HepG2 (cell line): ENCODE measurements around the gene AKNA. TPM values are rescaled to one million over a fixed set of nuclear protein-coding genes. Genes with fewer than 3 reads are reported as not detected.

Experiments used
- ATAC-seq: fragments of 200-7000 bp; cut with Tn5 transposase; 3 replicates; pipeline ENCODE4 v1.9.1; 2020; ENCODE audit warnings: mild to moderate bottlenecking, moderate library complexity
- BruUV-seq: library from RNA; stranded (reverse); fragments of 400-500 nt; replicated peaks from 2 replicates; lab custom pipeline; 2021; lab: Mats Ljungman, UMichigan
- CTCF ChIA-PET: fragments of 300-600 bp; formaldehyde crosslinking; extraction: SDS; loops from one replicate; lab custom pipeline; 2021; ENCODE audit warnings: low total read pairs, inconsistent platforms, low intra/inter-chr PET ratio; lab: Yijun Ruan, JAX
- POLR2A ChIA-PET: fragments of 350-600 bp; sonication (Branson Sonifier 250); formaldehyde crosslinking; loops from one replicate; lab custom pipeline; 2020; ENCODE audit warnings: antibody characterized with exemption, inconsistent platforms; lab: Yijun Ruan, JAX
- DNase-seq: peaks from one replicate; pipeline ENCODE4 v3.0.0-alpha.2; 2015; ENCODE audit warnings: low spot score
- FAIRE-seq: peaks from 3 replicates; lab custom pipeline; 2011; peaks lifted over from hg19 to GRCh38; lab: Jason Lieb, UNC
- H2AFZ ChIP-seq: one replicate; pipeline ENCODE4 v1.6.1; 2011; ENCODE audit warnings: low read length, inconsistent platforms
- H3K27ac ChIP-seq: fragments of 300-600 bp; 3 replicates; pipeline ENCODE4 v1.8.0; 2011; ENCODE audit warnings: mixed run types, mild to moderate bottlenecking, mixed read lengths, low read length, inconsistent platforms; ENCODE audit not compliant: insufficient read depth; ENCODE audit errors: extremely low read length
- H3K27me3 ChIP-seq, 2 experiments: fragments of 200-600 bp in 1 of 2; 2 replicates in 1 of 2; 3 replicates in 1 of 2; pipeline versions ENCODE4 v1.6.0 to v1.8.0; 2011; ENCODE audit warnings: low read length in 2 of 2, mild to moderate bottlenecking in 2 of 2, moderate library complexity in 2 of 2, inconsistent platforms in 1 of 2; ENCODE audit not compliant: insufficient read depth in 2 of 2, control insufficient read depth in 1 of 2
- H3K36me3 ChIP-seq, 2 experiments: fragments of 200-600 bp in 1 of 2; replicated peaks in 1 of 2; 2 replicates in 1 of 2; 3 replicates in 1 of 2; pipeline versions ENCODE4 v1.5.1 to v1.8.0; 2011; ENCODE audit warnings: low read length in 2 of 2, inconsistent platforms in 1 of 2; ENCODE audit not compliant: insufficient read depth in 2 of 2, control insufficient read depth in 1 of 2
- H3K4me1 ChIP-seq: 2 replicates; pipeline ENCODE4 v1.5.1; 2012; ENCODE audit warnings: low read length, inconsistent platforms; ENCODE audit not compliant: insufficient read depth
- H3K4me2 ChIP-seq: 2 replicates; pipeline ENCODE4 v1.6.0; 2011; ENCODE audit warnings: low read depth, low read length, inconsistent platforms
- H3K4me3 ChIP-seq, 3 experiments: fragments of 200-600 bp in 1 of 3; sonication (generic), shearing (Covaris generic) in 1 of 3; replicated peaks in 1 of 3; 2 replicates each; pipeline ENCODE4 v1.5.1; 2011 to 2016; ENCODE audit warnings: low read length in 3 of 3, inconsistent platforms in 2 of 3, low read depth in 2 of 3, mild to moderate bottlenecking in 2 of 3, control low read depth in 1 of 3, mixed read lengths in 1 of 3; ENCODE audit not compliant: insufficient read depth in 1 of 3
- H3K79me2 ChIP-seq: one replicate; pipeline ENCODE4 v1.6.1; 2011; ENCODE audit warnings: low read length, inconsistent platforms; ENCODE audit not compliant: insufficient read depth
- H3K9ac ChIP-seq: 2 replicates; pipeline ENCODE4 v1.6.0; 2011; ENCODE audit warnings: mild to moderate bottlenecking, low read depth, low read length, inconsistent platforms; ENCODE audit not compliant: insufficient read depth
- H3K9me3 ChIP-seq: 2 replicates; pipeline ENCODE4 v1.5.1; 2012; ENCODE audit warnings: mild to moderate bottlenecking, low read length
- H4K20me1 ChIP-seq: 2 replicates; pipeline ENCODE4 v1.6.0; 2011; ENCODE audit warnings: inconsistent platforms, mild to moderate bottlenecking, low read length, moderate library complexity; ENCODE audit not compliant: insufficient read depth
- ATF7 ChIP-seq, 2 experiments: fragments of 450-650 bp in 1 of 2; sonication (generic) in 1 of 2; formaldehyde crosslinking in 1 of 2; IDR thresholded peaks; 2 replicates each; pipeline versions ENCODE4 v1.4.0 to v1.6.1; 2016 to 2020; ENCODE audit warnings: antibody characterized with exemption in 1 of 2, mild to moderate bottlenecking in 1 of 2, missing genetic modification reagents in 1 of 2
- ATM ChIP-seq: fragments of 450-650 bp; IDR thresholded peaks from 2 replicates; pipeline ENCODE4 v1.7.1; 2017; ENCODE audit warnings: mild to moderate bottlenecking, borderline replicate concordance
- CEBPB ChIP-seq: IDR thresholded peaks from 2 replicates; pipeline ENCODE4 v1.6.1; 2011; ENCODE audit warnings: low read depth, low read length, improper control_type of control experiment, borderline replicate concordance
- CEBPG ChIP-seq: IDR thresholded peaks from 2 replicates; pipeline ENCODE4 v1.6.1; 2016
- GATAD2A ChIP-seq: IDR thresholded peaks from 2 replicates; pipeline ENCODE4 v1.6.1; 2016
- KLF16 ChIP-seq, 2 experiments: sonication (generic) in 1 of 2; formaldehyde crosslinking in 1 of 2; IDR thresholded peaks; 2 replicates each; pipeline versions ENCODE4 v1.6.1 to v1.8.0; 2016 to 2023; ENCODE audit warnings: missing genetic modification reagents in 2 of 2, missing compliant biosample characterization in 1 of 2
- KLF6 ChIP-seq: IDR thresholded peaks from 2 replicates; pipeline ENCODE4 v1.8.0; 2016; ENCODE audit warnings: missing biosample characterization, missing genetic modification reagents
- MEIS1 ChIP-seq: sonication (generic); formaldehyde crosslinking; IDR thresholded peaks from 2 replicates; pipeline ENCODE4 v1.9.0; 2021; ENCODE audit warnings: mild to moderate bottlenecking, missing genetic modification reagents, moderate library complexity, borderline replicate concordance
- THAP11 ChIP-seq: IDR thresholded peaks from 2 replicates; pipeline ENCODE4 v1.6.1; 2016; ENCODE audit warnings: missing biosample characterization, missing genetic modification reagents
- WGBS: methylation state at CpG from one replicate; pipeline ENCODE4 v1.1.6; 2017; ENCODE audit warnings: low lambda C conversion rate; 5-methylcytosine and 5-hydroxymethylcytosine counted together
- in situ Hi-C: cut with HindIII; loops from 2 replicates; pipeline ENCODE4 v1.10.0; 2017; ENCODE audit warnings: low pct_unique_long_range_greater_than_20kb; ENCODE audit not compliant: extremely low pct_ligation_motif_present
- intact Hi-C: fragments of 100-400 bp; cut with micrococcal nuclease; formaldehyde crosslinking; loops from one replicate; pipeline ENCODE4 v1.10.0; 2022; ENCODE audit not compliant: unreplicated experiment
- polyA plus RNA-seq, 8 experiments: library from polyadenylated mRNA; depleted of rRNA in 3 of 8; stranded (reverse) in 7 of 8; unstranded in 1 of 8; fragments of >200 nt; fragmentation: Illumina TruSeq in 4 of 8; extraction: Trizol in 4 of 8; gene quantifications; 2 replicates each; pipeline versions ENCODE4 v1.2.1 to v1.2.3, GENCODE V29; 2011 to 2016; ENCODE audit warnings: low read depth in 4 of 8, missing spikeins in 1 of 8, mixed read lengths in 1 of 8; ENCODE audit not compliant: insufficient read depth in 1 of 8
- total RNA-seq, 5 experiments: library from RNA; depleted of rRNA; stranded (reverse); fragments of >200 nt; fragmentation: Illumina TruSeq; extraction: Trizol; gene quantifications; 2 replicates each; pipeline ENCODE4 v1.2.3, GENCODE V29; 2016; ENCODE audit warnings: low read depth in 1 of 5
- TF ChIP-seq, protein P1 (sequence below): sonication (generic); formaldehyde crosslinking; conservative IDR thresholded peaks from 2 replicates; pipeline ENCODE4 v1.4.0; 2020; ENCODE audit warnings: missing genetic modification reagents
- TF ChIP-seq, protein P2 (sequence below), 2 experiments: fragments of 450-650 bp in 1 of 2; sonication (generic) in 1 of 2; formaldehyde crosslinking; IDR thresholded peaks; 2 replicates each; pipeline versions ENCODE4 v1.5.0 to v1.8.0; 2020 to 2022; ENCODE audit warnings: mild to moderate bottlenecking in 1 of 2, missing genetic modification reagents in 1 of 2

Gene AKNA
- total and polyA plus RNA-seq, 2 of the 13 experiments (the other 11 are each of a cell fraction or from before 2014, with no cell fraction given): 3.0 to 3.1 TPM

DNA sequence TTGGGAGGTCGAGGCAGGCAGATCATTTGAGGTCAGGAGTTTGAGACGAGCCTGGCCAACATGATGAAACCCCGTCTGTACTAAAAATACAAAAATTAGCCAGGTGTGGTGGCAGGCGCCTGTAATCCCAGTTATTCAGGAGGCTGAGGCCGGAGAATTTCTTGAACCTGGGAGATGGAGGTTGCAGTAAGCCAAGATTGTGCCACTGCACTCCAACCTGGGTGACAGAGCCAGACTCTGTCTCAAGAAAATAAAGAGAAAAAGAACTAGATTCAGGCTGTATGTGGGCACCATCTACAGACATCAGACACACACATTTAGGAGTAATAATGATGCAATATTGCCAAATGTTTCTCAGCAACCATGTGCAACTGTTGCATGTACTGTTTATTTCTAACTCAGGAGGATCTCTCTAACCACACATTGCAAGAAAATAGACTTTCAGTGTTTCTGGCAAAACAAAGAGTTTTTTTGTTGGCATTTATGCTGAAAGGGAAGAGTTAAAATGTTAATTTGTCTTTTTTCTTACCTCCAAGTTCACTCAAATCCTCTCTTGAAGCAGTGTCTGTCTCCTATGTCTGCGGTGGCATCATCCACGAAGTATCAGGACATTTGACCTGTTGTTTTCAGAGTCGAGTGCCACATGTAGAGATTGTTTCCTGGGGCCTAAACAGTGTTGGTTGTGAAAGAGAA lies 70.0 kb downstream of the AKNA start:
- Histone ChIP-seq H3K79me2 (no peaks in the 10 kb centered on the region), H3K4me3 (no peak overlapping the region), H4K20me1 (no peaks in the 10 kb centered on the region), H3K9ac (no peak overlapping the region), H2AFZ (peak overlapping the region; percentile 23), H3K27me3 (no peaks in the 10 kb centered on the region), H3K4me1 (peaks cover 26% of the 10 kb centered on the region), H3K4me2 (no peak overlapping the region), H3K27ac (no peak overlapping the region), H3K36me3 (no peaks in the 10 kb centered on the region), H3K9me3 (no peaks in the 10 kb centered on the region)
- ATAC-seq (no peak), FAIRE-seq (no peak), DNase-seq (no peak)
- in situ Hi-C loops: no loop called here
- WGBS: 87% methylated on average over 8 of the region's 8 CpGs
- POLR2A ChIA-PET: no interaction called here
- intact Hi-C loops: no loop called here
- no TSS peak for BruUV-seq
- CTCF ChIA-PET: no interaction called here
- TF ChIP-seq GATAD2A (CRISPR knock-in tag) (peak; percentile 46; the same call in 1 of the 2 replicates), KLF16 (CRISPR knock-in tag; IDR thresholded peaks at IDR 0.05) (0 out of 4 replicates have a peak, but pooled peaks of 1 of the 2 experiments have one; percentile 35), ATM (no peak), ATF7 (IDR thresholded peaks at IDR 0.05) (peak; percentile 73), ATF7 (CRISPR knock-in tag; IDR thresholded peaks at IDR 0.05) (no peak), CEBPG (CRISPR knock-in tag) (peak; percentile 89), MEIS1 (CRISPR knock-in tag) (no peak), CEBPB (peak; percentile 92), KLF6 (0 out of 2 replicates have a peak, but pooled peaks have one; percentile 44), THAP11 (CRISPR knock-in tag) (peak; percentile 48; the same call in 1 of the 2 replicates)
- TF ChIP-seq, protein P1, sequence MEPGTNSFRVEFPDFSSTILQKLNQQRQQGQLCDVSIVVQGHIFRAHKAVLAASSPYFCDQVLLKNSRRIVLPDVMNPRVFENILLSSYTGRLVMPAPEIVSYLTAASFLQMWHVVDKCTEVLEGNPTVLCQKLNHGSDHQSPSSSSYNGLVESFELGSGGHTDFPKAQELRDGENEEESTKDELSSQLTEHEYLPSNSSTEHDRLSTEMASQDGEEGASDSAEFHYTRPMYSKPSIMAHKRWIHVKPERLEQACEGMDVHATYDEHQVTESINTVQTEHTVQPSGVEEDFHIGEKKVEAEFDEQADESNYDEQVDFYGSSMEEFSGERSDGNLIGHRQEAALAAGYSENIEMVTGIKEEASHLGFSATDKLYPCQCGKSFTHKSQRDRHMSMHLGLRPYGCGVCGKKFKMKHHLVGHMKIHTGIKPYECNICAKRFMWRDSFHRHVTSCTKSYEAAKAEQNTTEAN (CRISPR knock-in tag): no peak
- TF ChIP-seq, protein P2, sequence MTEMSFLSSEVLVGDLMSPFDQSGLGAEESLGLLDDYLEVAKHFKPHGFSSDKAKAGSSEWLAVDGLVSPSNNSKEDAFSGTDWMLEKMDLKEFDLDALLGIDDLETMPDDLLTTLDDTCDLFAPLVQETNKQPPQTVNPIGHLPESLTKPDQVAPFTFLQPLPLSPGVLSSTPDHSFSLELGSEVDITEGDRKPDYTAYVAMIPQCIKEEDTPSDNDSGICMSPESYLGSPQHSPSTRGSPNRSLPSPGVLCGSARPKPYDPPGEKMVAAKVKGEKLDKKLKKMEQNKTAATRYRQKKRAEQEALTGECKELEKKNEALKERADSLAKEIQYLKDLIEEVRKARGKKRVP (CRISPR knock-in tag; IDR thresholded peaks at IDR 0.05): peak; percentile 85 to 99
